Measurements from ENCODE around the gene NFE2.

- TF ChIP-seq CTCF (IDR thresholded peaks at IDR 0.05) (no peak), POLR2A (IDR thresholded peaks at IDR 0.05) (no peak)
Measured at GRCh38 chr12:54257332-54257731, 43.5 kb downstream of the NFE2 start.

All from lower leg skin (tissue), 3 donors.